HepG2 (cell line): ENCODE data around the gene TLDC2. TPM values are rescaled to one million over a fixed set of nuclear protein-coding genes. Genes with fewer than 3 reads are reported as not detected.

ENCODE experiments used
- CBFB ChIP-seq: sonication (generic); formaldehyde crosslinking; IDR thresholded peaks from 2 replicates; pipeline ENCODE4 v1.4.0; 2020; ENCODE audit warnings: missing genetic modification reagents
- CEBPG ChIP-seq: IDR thresholded peaks from 2 replicates; pipeline ENCODE4 v1.6.1; 2016
- FOXA3 ChIP-seq: IDR thresholded peaks from 2 replicates; pipeline ENCODE4 v1.6.1; 2016; ENCODE audit warnings: missing genetic modification reagents, missing compliant biosample characterization
- MAZ ChIP-seq, 2 experiments: sonication (generic) in 1 of 2; formaldehyde crosslinking in 1 of 2; IDR thresholded peaks; 2 replicates each; pipeline versions ENCODE4 v1.5.0 to v1.6.1; 2012 to 2020; ENCODE audit warnings: low read depth in 2 of 2, mild to moderate bottlenecking in 2 of 2, borderline replicate concordance in 1 of 2, improper control_type of control experiment in 1 of 2, low read length in 1 of 2, missing genetic modification reagents in 1 of 2, moderate library complexity in 1 of 2
- NFIC ChIP-seq: IDR thresholded peaks from 2 replicates; pipeline ENCODE4 v1.6.1; 2012; ENCODE audit warnings: mild to moderate bottlenecking, low read length, inconsistent platforms
- SOX6 ChIP-seq, 2 experiments: fragments of 450-650 bp in 1 of 2; sonication (generic) in 1 of 2; formaldehyde crosslinking in 1 of 2; IDR thresholded peaks; 2 replicates each; pipeline versions ENCODE4 v1.4.0 to v1.6.1; 2017 to 2020; ENCODE audit warnings: antibody characterized with exemption in 1 of 2, mild to moderate bottlenecking in 1 of 2, missing genetic modification reagents in 1 of 2
- XRCC5 ChIP-seq: fragments of 200-400 bp; formaldehyde crosslinking; optimal IDR thresholded peaks from 2 replicates; pipeline ENCODE3; 2017; ENCODE audit warnings: mild to moderate bottlenecking, low read length
- polyA plus RNA-seq, 8 experiments: library from polyadenylated mRNA; depleted of rRNA in 3 of 8; stranded (reverse) in 7 of 8; unstranded in 1 of 8; fragments of >200 nt; fragmentation: Illumina TruSeq in 4 of 8; extraction: Trizol in 4 of 8; gene quantifications; 2 replicates each; pipeline versions ENCODE4 v1.2.1 to v1.2.3, GENCODE V29; 2011 to 2016; ENCODE audit warnings: low read depth in 4 of 8, missing spikeins in 1 of 8, mixed read lengths in 1 of 8; ENCODE audit not compliant: insufficient read depth in 1 of 8
- total RNA-seq, 5 experiments: library from RNA; depleted of rRNA; stranded (reverse); fragments of >200 nt; fragmentation: Illumina TruSeq; extraction: Trizol; gene quantifications; 2 replicates each; pipeline ENCODE4 v1.2.3, GENCODE V29; 2016; ENCODE audit warnings: low read depth in 1 of 5
- TF ChIP-seq, protein P1 (sequence below): sonication (generic); formaldehyde crosslinking; IDR thresholded peaks from 2 replicates; pipeline ENCODE4 v1.4.0; 2020; ENCODE audit warnings: missing genetic modification reagents
- TF ChIP-seq, protein P2 (sequence below): sonication (generic); formaldehyde crosslinking; IDR thresholded peaks from 2 replicates; pipeline ENCODE4 v1.5.0; 2020; ENCODE audit warnings: mild to moderate bottlenecking, missing genetic modification reagents, moderate library complexity
- TF ChIP-seq, protein P3 (sequence below): IDR thresholded peaks from 2 replicates; pipeline ENCODE4 v1.6.1; 2016; ENCODE audit warnings: low read depth
- TF ChIP-seq, protein P4 (sequence below), 2 experiments: fragments of 450-650 bp in 1 of 2; sonication (generic) in 1 of 2; formaldehyde crosslinking; IDR thresholded peaks; 2 replicates each; pipeline versions ENCODE4 v1.5.0 to v1.8.0; 2020 to 2022; ENCODE audit warnings: mild to moderate bottlenecking in 1 of 2, missing genetic modification reagents in 1 of 2
- TF ChIP-seq, protein P5 (sequence below): sonication (generic); formaldehyde crosslinking; IDR thresholded peaks from 2 replicates; pipeline ENCODE4 v1.5.0; 2020; ENCODE audit warnings: mild to moderate bottlenecking, missing genetic modification reagents

TLDC2 gene
- total and polyA plus RNA-seq, 2 of the 13 experiments (the other 11 are each of a cell fraction or from before 2014, with no cell fraction given) = 1.5 to 1.6 TPM

DNA sequence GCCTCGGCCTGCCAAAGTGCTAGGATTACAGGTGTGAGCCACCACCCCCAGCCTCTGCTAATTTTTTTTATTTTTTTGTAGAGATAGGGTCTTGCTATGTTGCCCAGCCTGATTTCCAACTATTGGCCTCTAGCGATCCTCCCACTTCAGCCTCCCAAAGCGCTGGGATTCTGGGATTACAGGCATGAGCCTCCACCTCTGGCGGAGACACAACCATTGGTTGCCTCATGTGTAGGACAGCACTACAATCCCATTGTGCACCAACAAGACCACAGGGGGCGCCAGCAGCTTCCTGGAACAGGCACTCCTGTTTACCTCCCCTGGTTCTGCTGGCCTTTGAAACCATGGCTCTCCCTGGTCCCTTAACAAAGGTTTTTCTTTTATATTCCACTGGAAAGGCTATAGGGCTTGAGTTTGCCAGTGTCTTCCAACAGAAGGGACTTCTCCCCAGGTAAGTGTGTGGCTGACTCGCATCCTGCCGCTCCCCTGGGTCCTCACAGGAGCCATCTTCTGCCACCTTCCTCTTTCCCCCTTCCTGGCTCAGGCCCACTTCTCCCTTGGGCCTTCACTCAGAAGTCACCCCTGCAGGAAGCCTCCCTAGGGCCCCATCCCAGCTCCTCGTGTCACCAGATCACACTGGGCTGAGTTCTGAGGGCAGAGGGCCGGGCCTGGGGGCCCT is 39.2 kb upstream of the TLDC2 start (continued):
- TF ChIP-seq, protein P1, sequence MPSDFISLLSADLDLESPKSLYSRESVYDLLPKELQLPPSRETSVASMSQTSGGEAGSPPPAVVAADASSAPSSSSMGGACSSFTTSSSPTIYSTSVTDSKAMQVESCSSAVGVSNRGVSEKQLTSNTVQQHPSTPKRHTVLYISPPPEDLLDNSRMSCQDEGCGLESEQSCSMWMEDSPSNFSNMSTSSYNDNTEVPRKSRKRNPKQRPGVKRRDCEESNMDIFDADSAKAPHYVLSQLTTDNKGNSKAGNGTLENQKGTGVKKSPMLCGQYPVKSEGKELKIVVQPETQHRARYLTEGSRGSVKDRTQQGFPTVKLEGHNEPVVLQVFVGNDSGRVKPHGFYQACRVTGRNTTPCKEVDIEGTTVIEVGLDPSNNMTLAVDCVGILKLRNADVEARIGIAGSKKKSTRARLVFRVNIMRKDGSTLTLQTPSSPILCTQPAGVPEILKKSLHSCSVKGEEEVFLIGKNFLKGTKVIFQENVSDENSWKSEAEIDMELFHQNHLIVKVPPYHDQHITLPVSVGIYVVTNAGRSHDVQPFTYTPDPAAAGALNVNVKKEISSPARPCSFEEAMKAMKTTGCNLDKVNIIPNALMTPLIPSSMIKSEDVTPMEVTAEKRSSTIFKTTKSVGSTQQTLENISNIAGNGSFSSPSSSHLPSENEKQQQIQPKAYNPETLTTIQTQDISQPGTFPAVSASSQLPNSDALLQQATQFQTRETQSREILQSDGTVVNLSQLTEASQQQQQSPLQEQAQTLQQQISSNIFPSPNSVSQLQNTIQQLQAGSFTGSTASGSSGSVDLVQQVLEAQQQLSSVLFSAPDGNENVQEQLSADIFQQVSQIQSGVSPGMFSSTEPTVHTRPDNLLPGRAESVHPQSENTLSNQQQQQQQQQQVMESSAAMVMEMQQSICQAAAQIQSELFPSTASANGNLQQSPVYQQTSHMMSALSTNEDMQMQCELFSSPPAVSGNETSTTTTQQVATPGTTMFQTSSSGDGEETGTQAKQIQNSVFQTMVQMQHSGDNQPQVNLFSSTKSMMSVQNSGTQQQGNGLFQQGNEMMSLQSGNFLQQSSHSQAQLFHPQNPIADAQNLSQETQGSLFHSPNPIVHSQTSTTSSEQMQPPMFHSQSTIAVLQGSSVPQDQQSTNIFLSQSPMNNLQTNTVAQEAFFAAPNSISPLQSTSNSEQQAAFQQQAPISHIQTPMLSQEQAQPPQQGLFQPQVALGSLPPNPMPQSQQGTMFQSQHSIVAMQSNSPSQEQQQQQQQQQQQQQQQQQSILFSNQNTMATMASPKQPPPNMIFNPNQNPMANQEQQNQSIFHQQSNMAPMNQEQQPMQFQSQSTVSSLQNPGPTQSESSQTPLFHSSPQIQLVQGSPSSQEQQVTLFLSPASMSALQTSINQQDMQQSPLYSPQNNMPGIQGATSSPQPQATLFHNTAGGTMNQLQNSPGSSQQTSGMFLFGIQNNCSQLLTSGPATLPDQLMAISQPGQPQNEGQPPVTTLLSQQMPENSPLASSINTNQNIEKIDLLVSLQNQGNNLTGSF (CRISPR knock-in tag) = 0 out of 2 replicates have a peak, but pooled peaks have one; percentile 57
- TF ChIP-seq, protein P2, sequence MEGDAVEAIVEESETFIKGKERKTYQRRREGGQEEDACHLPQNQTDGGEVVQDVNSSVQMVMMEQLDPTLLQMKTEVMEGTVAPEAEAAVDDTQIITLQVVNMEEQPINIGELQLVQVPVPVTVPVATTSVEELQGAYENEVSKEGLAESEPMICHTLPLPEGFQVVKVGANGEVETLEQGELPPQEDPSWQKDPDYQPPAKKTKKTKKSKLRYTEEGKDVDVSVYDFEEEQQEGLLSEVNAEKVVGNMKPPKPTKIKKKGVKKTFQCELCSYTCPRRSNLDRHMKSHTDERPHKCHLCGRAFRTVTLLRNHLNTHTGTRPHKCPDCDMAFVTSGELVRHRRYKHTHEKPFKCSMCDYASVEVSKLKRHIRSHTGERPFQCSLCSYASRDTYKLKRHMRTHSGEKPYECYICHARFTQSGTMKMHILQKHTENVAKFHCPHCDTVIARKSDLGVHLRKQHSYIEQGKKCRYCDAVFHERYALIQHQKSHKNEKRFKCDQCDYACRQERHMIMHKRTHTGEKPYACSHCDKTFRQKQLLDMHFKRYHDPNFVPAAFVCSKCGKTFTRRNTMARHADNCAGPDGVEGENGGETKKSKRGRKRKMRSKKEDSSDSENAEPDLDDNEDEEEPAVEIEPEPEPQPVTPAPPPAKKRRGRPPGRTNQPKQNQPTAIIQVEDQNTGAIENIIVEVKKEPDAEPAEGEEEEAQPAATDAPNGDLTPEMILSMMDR (CRISPR knock-in tag) = peak; percentile 94
- TF ChIP-seq XRCC5 = peak; percentile 89
- peak; percentile 89 for TF ChIP-seq FOXA3
- TF ChIP-seq, protein P3, sequence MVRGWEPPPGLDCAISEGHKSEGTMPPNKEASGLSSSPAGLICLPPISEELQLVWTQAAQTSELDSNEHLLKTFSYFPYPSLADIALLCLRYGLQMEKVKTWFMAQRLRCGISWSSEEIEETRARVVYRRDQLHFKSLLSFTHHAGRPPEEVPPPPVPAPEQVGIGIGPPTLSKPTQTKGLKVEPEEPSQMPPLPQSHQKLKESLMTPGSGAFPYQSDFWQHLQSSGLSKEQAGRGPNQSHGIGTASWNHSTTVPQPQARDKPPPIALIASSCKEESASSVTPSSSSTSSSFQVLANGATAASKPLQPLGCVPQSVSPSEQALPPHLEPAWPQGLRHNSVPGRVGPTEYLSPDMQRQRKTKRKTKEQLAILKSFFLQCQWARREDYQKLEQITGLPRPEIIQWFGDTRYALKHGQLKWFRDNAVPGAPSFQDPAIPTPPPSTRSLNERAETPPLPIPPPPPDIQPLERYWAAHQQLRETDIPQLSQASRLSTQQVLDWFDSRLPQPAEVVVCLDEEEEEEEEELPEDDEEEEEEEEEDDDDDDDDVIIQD = peak; percentile 30; the same call in 1 of the 2 replicates
- no peak for TF ChIP-seq SOX6 (IDR thresholded peaks at IDR 0.05)
- TF ChIP-seq SOX6 (CRISPR knock-in tag; IDR thresholded peaks at IDR 0.05) = 0 out of 2 replicates have a peak, but pooled peaks have one; percentile 29
- TF ChIP-seq, protein P4, sequence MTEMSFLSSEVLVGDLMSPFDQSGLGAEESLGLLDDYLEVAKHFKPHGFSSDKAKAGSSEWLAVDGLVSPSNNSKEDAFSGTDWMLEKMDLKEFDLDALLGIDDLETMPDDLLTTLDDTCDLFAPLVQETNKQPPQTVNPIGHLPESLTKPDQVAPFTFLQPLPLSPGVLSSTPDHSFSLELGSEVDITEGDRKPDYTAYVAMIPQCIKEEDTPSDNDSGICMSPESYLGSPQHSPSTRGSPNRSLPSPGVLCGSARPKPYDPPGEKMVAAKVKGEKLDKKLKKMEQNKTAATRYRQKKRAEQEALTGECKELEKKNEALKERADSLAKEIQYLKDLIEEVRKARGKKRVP (CRISPR knock-in tag; IDR thresholded peaks at IDR 0.05) = 0 out of 4 replicates have a peak, but pooled peaks of 1 of the 2 experiments have one; percentile 21
- TF ChIP-seq MAZ (IDR thresholded peaks at IDR 0.05; ENCODE audit: borderline replicate concordance, low read depth, low read length) = 0 out of 2 replicates have a peak, but pooled peaks have one; percentile 27
- peak; percentile 61; the same call in 1 of the 2 replicates for TF ChIP-seq MAZ (CRISPR knock-in tag; IDR thresholded peaks at IDR 0.05; ENCODE audit: low read depth)
- peak; percentile 72 for TF ChIP-seq CEBPG (CRISPR knock-in tag)
- TF ChIP-seq, protein P5, sequence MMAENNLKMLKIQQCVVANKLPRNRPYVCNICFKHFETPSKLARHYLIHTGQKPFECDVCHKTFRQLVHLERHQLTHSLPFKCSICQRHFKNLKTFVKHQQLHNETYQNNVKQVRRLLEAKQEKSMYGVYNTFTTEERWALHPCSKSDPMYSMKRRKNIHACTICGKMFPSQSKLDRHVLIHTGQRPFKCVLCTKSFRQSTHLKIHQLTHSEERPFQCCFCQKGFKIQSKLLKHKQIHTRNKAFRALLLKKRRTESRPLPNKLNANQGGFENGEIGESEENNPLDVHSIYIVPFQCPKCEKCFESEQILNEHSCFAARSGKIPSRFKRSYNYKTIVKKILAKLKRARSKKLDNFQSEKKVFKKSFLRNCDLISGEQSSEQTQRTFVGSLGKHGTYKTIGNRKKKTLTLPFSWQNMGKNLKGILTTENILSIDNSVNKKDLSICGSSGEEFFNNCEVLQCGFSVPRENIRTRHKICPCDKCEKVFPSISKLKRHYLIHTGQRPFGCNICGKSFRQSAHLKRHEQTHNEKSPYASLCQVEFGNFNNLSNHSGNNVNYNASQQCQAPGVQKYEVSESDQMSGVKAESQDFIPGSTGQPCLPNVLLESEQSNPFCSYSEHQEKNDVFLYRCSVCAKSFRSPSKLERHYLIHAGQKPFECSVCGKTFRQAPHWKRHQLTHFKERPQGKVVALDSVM (CRISPR knock-in tag) = peak; percentile 97
- TF ChIP-seq CBFB (CRISPR knock-in tag) = peak; percentile 38; the same call in 1 of the 2 replicates
- TF ChIP-seq NFIC = no peak
